ENCODE data around the gene ABHD11.

Gene ABHD11

DNA sequence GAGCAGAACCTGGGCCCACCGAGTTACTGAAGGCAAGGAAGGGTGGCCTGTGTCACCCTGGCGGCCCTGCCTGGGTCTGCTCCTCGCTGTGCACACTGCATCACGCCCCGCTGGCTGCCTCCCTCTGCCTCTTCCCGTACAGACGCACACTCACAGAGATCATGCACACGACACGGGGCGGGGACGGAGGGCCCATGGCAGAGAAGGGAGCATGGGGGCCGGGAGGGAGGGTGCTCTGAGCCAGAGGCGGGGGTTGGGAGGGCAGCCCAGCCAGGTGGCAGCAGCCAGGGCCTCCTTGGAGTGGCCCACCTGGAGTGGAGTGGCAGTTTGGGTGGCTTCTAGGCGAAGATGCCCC, 38.6 kb downstream of the ABHD11 start:
- Histone ChIP-seq H4K20me1 (ENCODE audit: insufficient read depth, low read length) (no peaks in the 10 kb centered on the region), H3K9me2 (ENCODE audit: low read depth, low read length) (no peaks in the 10 kb centered on the region), H3K4me1 (ENCODE audit: insufficient read depth, low read length, severe bottlenecking) (peaks cover 3% of the 10 kb centered on the region), H3K9ac (ENCODE audit: low read length) (no peak overlapping the region), H3K79me2 (ENCODE audit: insufficient read depth, low read length) (no peaks in the 10 kb centered on the region), H3K27me3 (ENCODE audit: insufficient read depth, low read length) (peaks cover 6% of the 10 kb centered on the region; the same call in 1 of the 2 replicates), H3K27ac (ENCODE audit: low read depth, low read length, poor library complexity, severe bottlenecking) (no peak overlapping the region), H3K4me2 (ENCODE audit: low read length) (no peak overlapping the region), H2AFZ (ENCODE audit: low read length) (no peak overlapping the region), H3K9me3 (ENCODE audit: low read length) (no peaks in the 10 kb centered on the region), H3F3A (ENCODE audit: insufficient read depth, low read length) (no peaks in the 10 kb centered on the region), H3K4me3 (ENCODE audit: low read depth, low read length, poor library complexity, severe bottlenecking) (no peak overlapping the region), H3K36me3 (ENCODE audit: insufficient read depth, low read length) (peaks cover 47% of the 10 kb centered on the region)
- TF ChIP-seq EZH2 (IDR thresholded peaks at IDR 0.05; ENCODE audit: borderline replicate concordance, low read length), result no peak
- TF ChIP-seq CTCF (IDR thresholded peaks at IDR 0.05; ENCODE audit: low read length), result no peak

DNA sequence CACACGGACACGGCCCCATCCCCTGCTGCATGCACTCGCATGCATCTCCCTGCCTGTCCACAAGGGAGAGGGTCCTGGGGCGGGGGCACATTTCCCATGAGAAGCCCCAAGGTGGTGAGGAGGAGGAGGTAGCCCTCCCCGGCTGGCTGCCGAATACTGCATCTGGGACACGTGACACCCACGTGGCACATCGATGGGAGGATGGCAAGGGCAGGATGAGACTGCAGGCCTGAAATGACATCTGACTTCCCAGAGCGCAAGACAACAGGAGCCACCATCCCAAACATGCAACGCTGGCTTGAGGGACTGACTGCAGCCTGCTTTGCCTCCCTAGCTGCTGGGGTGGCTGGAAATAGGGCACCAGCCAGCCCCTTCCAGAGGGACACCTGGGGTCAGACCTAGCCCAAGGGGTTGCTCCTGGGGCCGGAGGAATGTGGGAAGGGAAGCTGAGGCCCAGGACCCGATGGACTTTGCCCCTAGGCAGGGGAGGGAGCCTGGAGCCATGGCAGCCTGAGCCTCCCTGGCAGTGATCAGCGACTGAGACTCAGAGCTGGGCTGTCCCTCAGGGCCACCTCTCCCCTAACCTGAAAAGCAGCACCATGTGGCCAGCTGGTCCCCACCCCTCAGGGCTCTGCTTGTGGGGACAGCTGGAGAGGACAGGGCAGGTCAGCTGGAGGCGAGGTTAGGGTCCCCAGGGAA, 39.1 kb downstream of the ABHD11 start:
- Histone ChIP-seq H3K9me2 (ENCODE audit: low read depth, low read length) (no peaks in the 10 kb centered on the region), H3F3A (ENCODE audit: insufficient read depth, low read length) (no peaks in the 10 kb centered on the region), H3K79me2 (ENCODE audit: insufficient read depth, low read length) (no peaks in the 10 kb centered on the region), H3K9me3 (ENCODE audit: low read length) (no peaks in the 10 kb centered on the region), H3K4me2 (ENCODE audit: low read length) (no peak overlapping the region), H2AFZ (ENCODE audit: low read length) (no peak overlapping the region), H3K4me3 (ENCODE audit: low read depth, low read length, poor library complexity, severe bottlenecking) (no peak overlapping the region), H4K20me1 (ENCODE audit: insufficient read depth, low read length) (no peaks in the 10 kb centered on the region), H3K27ac (ENCODE audit: low read depth, low read length, poor library complexity, severe bottlenecking) (no peak overlapping the region), H3K36me3 (ENCODE audit: insufficient read depth, low read length) (peaks cover 52% of the 10 kb centered on the region), H3K27me3 (ENCODE audit: insufficient read depth, low read length) (peaks cover under 1% of the 10 kb centered on the region; the same call in 1 of the 2 replicates), H3K9ac (ENCODE audit: low read length) (no peak overlapping the region), H3K4me1 (ENCODE audit: insufficient read depth, low read length, severe bottlenecking) (peaks cover 3% of the 10 kb centered on the region)
- TF ChIP-seq CTCF (IDR thresholded peaks at IDR 0.05; ENCODE audit: low read length) (no peak), EZH2 (IDR thresholded peaks at IDR 0.05; ENCODE audit: borderline replicate concordance, low read length) (no peak)

- H3K4me3 ChIP-seq (ENCODE audit: low read depth, low read length, poor library complexity, severe bottlenecking), result no peak overlapping the region
- H3K4me1 ChIP-seq (ENCODE audit: insufficient read depth, low read length, severe bottlenecking), result peaks cover under 1% of the 10 kb centered on the region
- no peaks in the 10 kb centered on the region for H3K27me3 ChIP-seq (ENCODE audit: insufficient read depth, low read length)
- no peaks in the 10 kb centered on the region for H3K79me2 ChIP-seq (ENCODE audit: insufficient read depth, low read length)
- H3K9me3 ChIP-seq (ENCODE audit: low read length), result no peaks in the 10 kb centered on the region
- no peak overlapping the region for H3K4me2 ChIP-seq (ENCODE audit: low read length)
- no peaks in the 10 kb centered on the region for H3F3A ChIP-seq (ENCODE audit: insufficient read depth, low read length)
- TF ChIP-seq EZH2 (IDR thresholded peaks at IDR 0.05; ENCODE audit: borderline replicate concordance, low read length), result no peak
- TF ChIP-seq CTCF (IDR thresholded peaks at IDR 0.05; ENCODE audit: low read length), result no peak
- no peak overlapping the region for H3K27ac ChIP-seq (ENCODE audit: low read depth, low read length, poor library complexity, severe bottlenecking)
- no peaks in the 10 kb centered on the region for H3K9me2 ChIP-seq (ENCODE audit: low read depth, low read length)
- no peaks in the 10 kb centered on the region for H4K20me1 ChIP-seq (ENCODE audit: insufficient read depth, low read length)
- H2AFZ ChIP-seq (ENCODE audit: low read length), result no peak overlapping the region
- peaks cover 63% of the 10 kb centered on the region for H3K36me3 ChIP-seq (ENCODE audit: insufficient read depth, low read length)
- H3K9ac ChIP-seq (ENCODE audit: low read length), result no peak overlapping the region
Observed at GRCh38 chr7:73698410-73698809, 40.2 kb downstream of the ABHD11 start.

All from OCI-LY1 (cell line).